Activated CD8-positive, alpha-beta T cell treated with anti-CD3 and anti-CD28 coated beads for 36 hours (primary cell): Measurements from ENCODE around the gene TRAPPC8. TPM values are rescaled to one million over a fixed set of nuclear protein-coding genes. Genes with fewer than 3 reads are reported as not detected.

Source experiments
- ATAC-seq: fragments of 200-7000 bp; cut with Tn5 transposase; one replicate; pipeline ENCODE4 v1.10.0; 2021; ENCODE audit warnings: mild to moderate bottlenecking, moderate library complexity
- CTCF ChIA-PET: fragments of 350-600 bp; sonication (Branson Sonifier 250); formaldehyde crosslinking; loops from one replicate; lab custom pipeline; 2021; ENCODE audit warnings: antibody characterized with exemption; lab: Charles Lee
- POLR2A ChIA-PET: fragments of 350-600 bp; sonication (Branson Sonifier 250); formaldehyde crosslinking; loops from one replicate; lab custom pipeline; 2021; ENCODE audit warnings: antibody characterized with exemption; lab: Charles Lee
- DNase-seq: peaks from one replicate; pipeline ENCODE4 v3.0.0-alpha.2; 2020
- H3K27ac Mint-ChIP-seq: one replicate; pipeline ENCODE4 v1.8.0; 2021; ENCODE audit warnings: mild to moderate bottlenecking, mixed read lengths
- H3K27me3 Mint-ChIP-seq: one replicate; pipeline ENCODE4 v1.8.0; 2021; ENCODE audit warnings: mixed read lengths
- H3K36me3 Mint-ChIP-seq: one replicate; pipeline ENCODE4 v1.8.0; 2021; ENCODE audit warnings: low read depth, mixed read lengths
- H3K4me1 Mint-ChIP-seq: one replicate; pipeline ENCODE4 v1.8.0; 2021; ENCODE audit warnings: low read depth, mixed read lengths
- H3K4me3 Mint-ChIP-seq: one replicate; pipeline ENCODE4 v1.8.0; 2021; ENCODE audit warnings: mild to moderate bottlenecking, moderate library complexity, mixed read lengths
- H3K9me3 Mint-ChIP-seq: one replicate; pipeline ENCODE4 v1.8.0; 2021; ENCODE audit warnings: mixed read lengths
- intact Hi-C: fragments of 100-400 bp; cut with micrococcal nuclease; formaldehyde crosslinking; loops from one replicate; pipeline ENCODE4 v1.10.0; 2022
- total RNA-seq, 2 experiments: library from RNA; stranded (reverse); gene quantifications; one replicate each; pipeline ENCODE4 v1.2.3, GENCODE V29; 2021
- TF ChIP-seq, protein P1 (sequence below): fragments of 200-600 bp; IDR thresholded peaks from one replicate; pipeline ENCODE4 v1.8.0; 2022; ENCODE audit warnings: antibody characterized with exemption, mild to moderate bottlenecking

The TRAPPC8 gene
- total RNA-seq, 2 experiments from 2014 or later: 26.1 to 29.6 TPM

DNA sequence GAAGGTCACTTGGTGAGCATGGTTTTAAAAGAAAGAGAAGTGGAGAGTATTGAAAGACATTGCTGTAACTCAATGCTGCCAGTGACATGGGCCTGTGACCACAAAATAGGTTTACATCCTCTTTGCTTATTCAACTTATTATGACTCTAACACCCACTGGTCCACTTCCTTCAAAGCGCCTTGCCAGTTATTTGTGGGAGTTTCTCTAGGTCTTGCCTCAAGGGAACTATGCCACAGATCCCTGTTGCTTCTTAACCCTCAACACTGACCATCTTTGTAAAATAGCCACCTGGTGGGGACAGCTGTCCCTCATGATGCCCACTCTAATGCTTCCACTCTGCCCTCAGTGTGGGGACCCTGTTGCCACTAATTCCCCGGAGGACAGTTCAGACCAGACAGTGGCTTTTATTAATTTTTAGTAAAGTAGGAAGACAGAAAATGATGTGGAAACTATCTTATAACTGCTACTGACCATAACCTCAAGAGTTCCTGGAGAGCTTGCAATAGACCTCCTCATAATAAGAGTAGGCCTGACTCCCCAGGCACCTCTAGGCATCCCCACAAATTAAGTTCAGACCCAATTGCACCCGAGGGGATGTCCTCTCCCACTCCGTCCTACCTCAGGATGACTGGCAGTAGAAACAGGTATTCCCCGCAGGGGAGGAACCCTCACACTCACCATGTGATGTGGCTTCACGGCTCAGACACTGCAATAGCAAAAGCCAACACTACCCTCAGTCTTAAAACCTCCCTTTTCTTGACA is 150.9 kb downstream of the TRAPPC8 start:
- Mint-ChIP-seq H3K36me3 (no peaks in the 10 kb centered on the region), H3K27ac (no peak overlapping the region), H3K9me3 (no peaks in the 10 kb centered on the region), H3K4me3 (no peak overlapping the region), H3K4me1 (no peaks in the 10 kb centered on the region), H3K27me3 (no peaks in the 10 kb centered on the region)
- intact Hi-C loops: no loop called here
- POLR2A ChIA-PET: no interaction called here
- DNase-seq: no peak
- TF ChIP-seq, protein P1, sequence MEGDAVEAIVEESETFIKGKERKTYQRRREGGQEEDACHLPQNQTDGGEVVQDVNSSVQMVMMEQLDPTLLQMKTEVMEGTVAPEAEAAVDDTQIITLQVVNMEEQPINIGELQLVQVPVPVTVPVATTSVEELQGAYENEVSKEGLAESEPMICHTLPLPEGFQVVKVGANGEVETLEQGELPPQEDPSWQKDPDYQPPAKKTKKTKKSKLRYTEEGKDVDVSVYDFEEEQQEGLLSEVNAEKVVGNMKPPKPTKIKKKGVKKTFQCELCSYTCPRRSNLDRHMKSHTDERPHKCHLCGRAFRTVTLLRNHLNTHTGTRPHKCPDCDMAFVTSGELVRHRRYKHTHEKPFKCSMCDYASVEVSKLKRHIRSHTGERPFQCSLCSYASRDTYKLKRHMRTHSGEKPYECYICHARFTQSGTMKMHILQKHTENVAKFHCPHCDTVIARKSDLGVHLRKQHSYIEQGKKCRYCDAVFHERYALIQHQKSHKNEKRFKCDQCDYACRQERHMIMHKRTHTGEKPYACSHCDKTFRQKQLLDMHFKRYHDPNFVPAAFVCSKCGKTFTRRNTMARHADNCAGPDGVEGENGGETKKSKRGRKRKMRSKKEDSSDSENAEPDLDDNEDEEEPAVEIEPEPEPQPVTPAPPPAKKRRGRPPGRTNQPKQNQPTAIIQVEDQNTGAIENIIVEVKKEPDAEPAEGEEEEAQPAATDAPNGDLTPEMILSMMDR: no peak
- ATAC-seq: no peak
- CTCF ChIA-PET: no interaction called here

DNA sequence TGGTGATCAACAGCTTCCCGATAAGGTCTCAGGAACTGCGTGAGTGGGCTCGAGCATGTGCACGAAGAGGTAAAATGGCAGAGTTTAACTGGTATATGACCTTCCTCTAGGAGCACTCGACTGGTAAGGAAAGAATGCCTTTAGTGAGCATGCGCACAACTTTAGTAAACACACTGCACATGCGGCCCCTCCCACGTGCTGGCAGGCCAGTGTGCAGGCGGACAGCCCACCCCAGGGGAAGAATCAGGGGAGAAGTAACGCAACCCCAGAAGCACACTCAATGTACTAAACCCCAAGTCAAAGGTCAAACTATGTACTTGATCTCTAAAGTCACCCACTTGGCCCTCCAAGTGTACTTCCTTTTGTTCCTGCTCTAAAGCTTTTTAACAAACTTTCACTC is 153.5 kb downstream of the TRAPPC8 start:
- H3K36me3 Mint-ChIP-seq: no peaks in the 10 kb centered on the region
- no peaks in the 10 kb centered on the region for H3K27me3 Mint-ChIP-seq
- intact Hi-C loops: no loop called here
- ChIA-PET CTCF (no interaction called here), POLR2A (no interaction called here)
- DNase-seq: no peak
- H3K4me3 Mint-ChIP-seq: no peak overlapping the region
- ATAC-seq: no peak
- no peaks in the 10 kb centered on the region for H3K4me1 Mint-ChIP-seq
- no peaks in the 10 kb centered on the region for H3K9me3 Mint-ChIP-seq
- TF ChIP-seq, protein P1: no peak
- H3K27ac Mint-ChIP-seq: no peak overlapping the region

DNA sequence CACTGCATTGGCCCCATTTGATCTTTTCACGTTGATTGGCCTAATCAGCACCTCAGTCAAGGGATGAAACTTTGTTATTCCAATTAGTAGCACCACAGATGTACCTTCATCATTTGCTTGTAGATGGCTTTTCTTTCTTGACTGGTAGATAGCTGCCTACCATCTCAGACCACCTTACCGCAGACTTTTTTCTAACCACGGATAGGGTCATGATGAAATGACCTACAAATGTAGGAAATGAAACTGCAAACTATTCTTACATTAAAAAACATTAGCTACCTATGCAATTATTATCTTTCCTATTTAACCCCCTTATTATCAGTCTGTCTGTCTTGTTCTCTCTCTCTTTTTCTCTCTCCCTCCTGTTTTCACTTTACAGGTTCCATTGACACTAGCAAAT is 159.9 kb downstream of the TRAPPC8 start:
- Mint-ChIP-seq H3K27ac (no peak overlapping the region), H3K9me3 (peaks cover 15% of the 10 kb centered on the region), H3K27me3 (peaks cover 2% of the 10 kb centered on the region), H3K4me1 (no peaks in the 10 kb centered on the region), H3K4me3 (no peak overlapping the region), H3K36me3 (peaks cover 1% of the 10 kb centered on the region)
- ChIA-PET POLR2A (no interaction called here), CTCF (interaction anchor here (1.1 to 1.3 kb wide), 2 partner anchors 15 to 132 kb away, joined by 3 read pairs; no protein-coding TSS in a partner anchor)
- no peak for ATAC-seq
- no peak for DNase-seq
- TF ChIP-seq, protein P1: no peak
- intact Hi-C loops: no loop called here

Other genes starting within 250 kb of the TRAPPC8 start
- gene SLC25A52, start 182.2 kb downstream of the TRAPPC8 start, total RNA-seq: not detected
- gene RNF125, start 75.7 kb upstream of the TRAPPC8 start, total RNA-seq: 10 to 100 TPM; 15.3 to 19.1 TPM
- 10 to 100 TPM; 86.0 to 89.5 TPM for gene RNF138, start 148.7 kb upstream of the TRAPPC8 start, total RNA-seq
- gene MEP1B, start 246.9 kb upstream of the TRAPPC8 start, total RNA-seq: not detected